CD8-positive, alpha-beta memory T cell (primary cell): ENCODE results near the gene DNAJC8. TPM values are rescaled to one million over a fixed set of nuclear protein-coding genes. Genes with fewer than 3 reads are reported as not detected.

Experiments
- CTCF ChIA-PET: fragments of 350-600 bp; sonication (Branson Sonifier 250); formaldehyde crosslinking; loops from one replicate; lab custom pipeline; 2021; ENCODE audit warnings: antibody characterized with exemption; lab: Charles Lee
- POLR2A ChIA-PET: fragments of 350-600 bp; sonication (Branson Sonifier 250); formaldehyde crosslinking; loops from one replicate; lab custom pipeline; 2021; ENCODE audit warnings: antibody characterized with exemption; lab: Charles Lee
- DNase-seq, 5 donors: peaks; one replicate each; pipeline versions ENCODE4 v3.0.0 to v3.0.0-alpha.2; 2020 to 2022; ENCODE audit warnings: mixed read lengths in 1 of 5
- H3K27ac ChIP-seq: one replicate; pipeline ENCODE4 v1.7.0; 2013; ENCODE audit warnings: low read depth, mild to moderate bottlenecking, low read length, moderate library complexity
- H3K27me3 ChIP-seq: 2 replicates; pipeline ENCODE4 v1.7.0; 2013; ENCODE audit warnings: low read length, mild to moderate bottlenecking; ENCODE audit not compliant: insufficient read depth, poor library complexity, severe bottlenecking
- H3K36me3 ChIP-seq: 2 replicates; pipeline ENCODE4 v1.7.0; 2013; ENCODE audit warnings: mild to moderate bottlenecking, low read length, moderate library complexity; ENCODE audit not compliant: insufficient read depth
- H3K4me1 ChIP-seq: 2 replicates; pipeline ENCODE4 v1.7.0; 2013; ENCODE audit warnings: mild to moderate bottlenecking, low read length, moderate library complexity; ENCODE audit not compliant: insufficient read depth
- H3K4me3 ChIP-seq: 2 replicates; pipeline ENCODE4 v1.7.0; 2013; ENCODE audit warnings: mild to moderate bottlenecking, low read length
- H3K9me3 ChIP-seq: 2 replicates; pipeline ENCODE4 v1.7.0; 2013; ENCODE audit warnings: mild to moderate bottlenecking, low read length
- H3K27ac Mint-ChIP-seq, 8 donors: one replicate each; pipeline ENCODE4 v1.8.0; 2020 to 2021; ENCODE audit warnings: mixed read lengths in 8 of 8, mild to moderate bottlenecking in 6 of 8, inconsistent platforms in 3 of 8, moderate library complexity in 3 of 8
- H3K27me3 Mint-ChIP-seq, 2 donors: one replicate each; pipeline ENCODE4 v1.8.0; 2020 to 2021; ENCODE audit warnings: mixed read lengths in 2 of 2, mild to moderate bottlenecking in 1 of 2, moderate library complexity in 1 of 2
- H3K36me3 Mint-ChIP-seq, 3 donors: one replicate each; pipeline ENCODE4 v1.8.0; 2020 to 2021; ENCODE audit warnings: mixed read lengths in 3 of 3, inconsistent platforms in 1 of 3, mild to moderate bottlenecking in 1 of 3
- H3K4me1 Mint-ChIP-seq, 3 donors: one replicate each; pipeline ENCODE4 v1.8.0; 2020 to 2021; ENCODE audit warnings: mixed read lengths in 3 of 3, inconsistent platforms in 1 of 3, mild to moderate bottlenecking in 1 of 3
- H3K4me3 Mint-ChIP-seq, 7 donors: one replicate each; pipeline ENCODE4 v1.8.0; 2020 to 2021; ENCODE audit warnings: mixed read lengths in 7 of 7, mild to moderate bottlenecking in 6 of 7, moderate library complexity in 4 of 7, inconsistent platforms in 2 of 7
- H3K9me3 Mint-ChIP-seq, 5 donors: one replicate each; pipeline ENCODE4 v1.8.0; 2020 to 2022; ENCODE audit warnings: mixed read lengths in 5 of 5, mild to moderate bottlenecking in 3 of 5, moderate library complexity in 2 of 5, inconsistent platforms in 1 of 5
- polyA plus RNA-seq: library from polyadenylated mRNA; unstranded; fragments of 300-500 nt; fragmentation: Illumina TruSeq; gene quantifications from one replicate; pipeline ENCODE4 v1.2.3, GENCODE V29; 2021
- total RNA-seq, 2 experiments: library from RNA; stranded (reverse); gene quantifications; one replicate each; pipeline ENCODE4 v1.2.3, GENCODE V29; 2021

Gene DNAJC8
- total and polyA plus RNA-seq, 3 experiments from 2014 or later: 98.4 to 172 (median 104) TPM

GRCh38 chr1:28259934-28260802 is 27.3 kb upstream of the DNAJC8 start:
- Histone ChIP-seq H3K9me3 (no peaks in the 10 kb centered on the region), H3K27me3 (no peaks in the 10 kb centered on the region), H3K36me3 (no peaks in the 10 kb centered on the region), H3K27ac (peak overlapping the region; percentile 81), H3K4me3 (peak overlapping the region; percentile 84), H3K4me1 (peaks cover 49% of the 10 kb centered on the region)
- no peaks in the 10 kb centered on the region for H3K9me3 Mint-ChIP-seq
- DNase-seq: peak in 3 of 5 donors; percentile 6 to 56 (median 12)
- H3K36me3 Mint-ChIP-seq: peaks cover 0 to 1% (median 0%) of the 10 kb centered on the region in 3 donors
- ChIA-PET POLR2A (interaction anchor here (1.1 to 2.7 kb wide), 5 partner anchors 11 to 408 kb away, joined by 3 to 23 read pairs (median 6); partner anchors contain the start of gene MED18), CTCF (interaction anchor here (3.0 to 4.5 kb wide), 2 partner anchors 11 to 12 kb away, joined by 14 to 37 read pairs; no protein-coding TSS in a partner anchor)
- peak overlapping the region in 6 of 8 donors; percentile 18 to 74 (median 56) for H3K27ac Mint-ChIP-seq
- H3K27me3 Mint-ChIP-seq: peaks cover 0 to 1% of the 10 kb centered on the region in 2 donors
- H3K4me1 Mint-ChIP-seq: peaks cover 43 to 59% (median 54%) of the 10 kb centered on the region in 3 donors
- H3K4me3 Mint-ChIP-seq: peak overlapping the region; percentile 80 to 94 (median 84)

DNA sequence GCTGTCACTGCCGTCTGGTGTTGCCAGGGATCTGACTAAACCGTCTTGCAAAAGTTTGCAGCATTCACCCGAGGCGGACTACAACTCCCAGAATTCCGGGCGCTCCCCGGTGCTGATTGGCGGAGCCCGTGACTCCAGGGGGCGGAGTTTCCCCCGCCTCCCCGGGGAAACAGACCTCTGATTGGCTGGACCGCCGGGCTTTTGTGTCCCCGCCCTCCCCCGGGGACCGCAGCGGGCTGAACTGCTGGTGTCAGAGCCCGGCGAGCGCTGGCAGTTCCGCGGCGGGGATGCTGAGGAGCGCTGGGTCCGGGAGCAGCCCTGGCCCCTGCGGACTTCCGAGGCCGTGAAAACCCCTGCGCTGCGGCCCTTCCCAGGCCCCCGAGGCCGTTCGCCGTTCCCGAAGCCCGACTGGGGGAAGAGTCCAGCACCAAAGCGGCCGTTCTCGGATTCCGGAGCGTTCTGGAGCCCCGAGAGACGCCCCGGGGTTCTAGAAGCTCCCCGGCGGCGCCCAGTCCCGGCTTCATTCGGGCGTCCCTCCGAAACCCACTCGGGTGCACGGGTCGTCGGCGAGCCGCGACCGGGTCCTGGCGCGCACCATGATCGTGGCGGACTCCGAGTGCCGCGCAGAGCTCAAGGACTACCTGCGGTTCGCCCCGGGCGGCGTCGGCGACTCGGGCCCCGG is 26.6 kb upstream of the DNAJC8 start, which contains the start of gene SESN2:
Gene SESN2, plus strand, starts transcription at position 267 of the 682 bp plus-strand sequence. Its CDS starts 330 bp downstream, at position 597.
- no peaks in the 10 kb centered on the region for H3K9me3 ChIP-seq
- no peaks in the 10 kb centered on the region for H3K36me3 ChIP-seq
- peaks cover 44 to 56% (median 56%) of the 10 kb centered on the region in 3 donors for H3K4me1 Mint-ChIP-seq
- peaks cover 0 to 1% (median 0%) of the 10 kb centered on the region in 3 donors for H3K36me3 Mint-ChIP-seq
- no peaks in the 10 kb centered on the region for H3K27me3 ChIP-seq
- ChIA-PET CTCF (interaction anchor here (4.5 kb wide), 1 partner anchor 11 kb away, joined by 37 read pairs; no protein-coding TSS in a partner anchor), POLR2A (interaction anchor here (0.6 to 2.7 kb wide), 5 partner anchors 11 to 696 kb away, joined by 3 to 23 read pairs (median 6); partner anchors contain the start of gene MED18)
- H3K27ac ChIP-seq: peak within 1 kb of the TSS; percentile 81
- peak within 1 kb of the TSS; percentile 84 for H3K4me3 ChIP-seq
- DNase-seq: peak; percentile 98 to 99 (median 99)
- H3K27me3 Mint-ChIP-seq: peaks cover 0 to 1% of the 10 kb centered on the region in 2 donors
- H3K9me3 Mint-ChIP-seq: no peaks in the 10 kb centered on the region
- peaks cover 50% of the 10 kb centered on the region for H3K4me1 ChIP-seq
- peak within 1 kb of the TSS; percentile 80 to 88 (median 84) for H3K4me3 Mint-ChIP-seq
- H3K27ac Mint-ChIP-seq: peak within 1 kb of the TSS; percentile 19 to 85 (median 72)

- DNase-seq: no peak
- CTCF ChIA-PET: interaction anchor here (4.5 kb wide), 1 partner anchor 10 kb away, joined by 37 read pairs; no protein-coding TSS in a partner anchor
- peaks cover 0 to 1% (median 0%) of the 10 kb centered on the region in 3 donors for H3K36me3 Mint-ChIP-seq
- H3K4me3 Mint-ChIP-seq: peak overlapping the region; percentile 78 to 88 (median 84)
- peaks cover 0 to 1% of the 10 kb centered on the region in 2 donors for H3K27me3 Mint-ChIP-seq
- POLR2A ChIA-PET: interaction anchor here (0.6 to 2.7 kb wide), 9 partner anchors 10 to 855 kb away, joined by 3 to 23 read pairs (median 5); partner anchors contain the start of gene MED18
- Histone ChIP-seq H3K9me3 (no peaks in the 10 kb centered on the region), H3K36me3 (no peaks in the 10 kb centered on the region), H3K27me3 (no peaks in the 10 kb centered on the region), H3K4me3 (peak overlapping the region; percentile 26), H3K27ac (peak overlapping the region; percentile 58), H3K4me1 (peaks cover 50% of the 10 kb centered on the region)
- H3K4me1 Mint-ChIP-seq: peaks cover 44 to 56% (median 56%) of the 10 kb centered on the region in 3 donors
- peak overlapping the region; percentile 6 to 85 (median 64) for H3K27ac Mint-ChIP-seq
- no peaks in the 10 kb centered on the region for H3K9me3 Mint-ChIP-seq
These were observed 25.9 kb upstream of the DNAJC8 start for GRCh38 chr1:28258628-28259251.

- Mint-ChIP-seq H3K27ac (peak overlapping the region in 3 of 8 donors; percentile 38 to 85 (median 54)), H3K9me3 (no peaks in the 10 kb centered on the region), H3K4me3 (peak overlapping the region in 5 of 7 donors; percentile 65 to 87 (median 78)), H3K36me3 (peaks cover 0 to 1% (median 0%) of the 10 kb centered on the region in 3 donors), H3K4me1 (peaks cover 40 to 52% (median 49%) of the 10 kb centered on the region in 3 donors), H3K27me3 (peaks cover 0 to 1% of the 10 kb centered on the region in 2 donors)
- H3K4me1 ChIP-seq: peaks cover 50% of the 10 kb centered on the region
- H3K27me3 ChIP-seq: no peaks in the 10 kb centered on the region
- ChIA-PET POLR2A (interaction anchor here (1.1 to 2.7 kb wide), 2 partner anchors 9 to 248 kb away, joined by 3 to 23 read pairs; no protein-coding TSS in a partner anchor), CTCF (interaction anchor here (4.5 kb wide), 1 partner anchor 9 kb away, joined by 37 read pairs; no protein-coding TSS in a partner anchor)
- DNase-seq: no peak
- H3K27ac ChIP-seq: no peak overlapping the region
- no peaks in the 10 kb centered on the region for H3K9me3 ChIP-seq
- H3K36me3 ChIP-seq: no peaks in the 10 kb centered on the region
- H3K4me3 ChIP-seq: no peak overlapping the region
These were observed 24.9 kb upstream of the DNAJC8 start for GRCh38 chr1:28257736-28258135.

GRCh38 chr1:28256197-28256827 is 23.5 kb upstream of the DNAJC8 start:
- peak overlapping the region; percentile 2 to 97 (median 76) for H3K27ac Mint-ChIP-seq
- no peak overlapping the region for H3K27ac ChIP-seq
- peaks cover 47% of the 10 kb centered on the region for H3K4me1 ChIP-seq
- no peaks in the 10 kb centered on the region for H3K9me3 ChIP-seq
- CTCF ChIA-PET: interaction anchor here (0.8 to 4.5 kb wide), 4 partner anchors 8 to 154 kb away, joined by 3 to 37 read pairs (median 8); partner anchors contain the start of gene MED18
- H3K4me3 ChIP-seq: peak overlapping the region; percentile 45
- peak overlapping the region; percentile 24 to 83 (median 75) for H3K4me3 Mint-ChIP-seq
- H3K36me3 ChIP-seq: no peaks in the 10 kb centered on the region
- H3K9me3 Mint-ChIP-seq: no peaks in the 10 kb centered on the region
- DNase-seq: peak in 3 of 5 donors; percentile 15 to 76 (median 37)
- H3K36me3 Mint-ChIP-seq: peaks cover 0 to 1% (median 0%) of the 10 kb centered on the region in 3 donors
- POLR2A ChIA-PET: interaction anchor here (0.6 to 1.2 kb wide), 5 partner anchors 9 to 296 kb away, joined by 3 to 9 read pairs (median 7); partner anchors contain the start of genes ATP5IF1 and MED18
- H3K27me3 ChIP-seq: no peaks in the 10 kb centered on the region
- peaks cover 37 to 48% (median 47%) of the 10 kb centered on the region in 3 donors for H3K4me1 Mint-ChIP-seq
- peaks cover 0 to 1% of the 10 kb centered on the region in 2 donors for H3K27me3 Mint-ChIP-seq

DNA sequence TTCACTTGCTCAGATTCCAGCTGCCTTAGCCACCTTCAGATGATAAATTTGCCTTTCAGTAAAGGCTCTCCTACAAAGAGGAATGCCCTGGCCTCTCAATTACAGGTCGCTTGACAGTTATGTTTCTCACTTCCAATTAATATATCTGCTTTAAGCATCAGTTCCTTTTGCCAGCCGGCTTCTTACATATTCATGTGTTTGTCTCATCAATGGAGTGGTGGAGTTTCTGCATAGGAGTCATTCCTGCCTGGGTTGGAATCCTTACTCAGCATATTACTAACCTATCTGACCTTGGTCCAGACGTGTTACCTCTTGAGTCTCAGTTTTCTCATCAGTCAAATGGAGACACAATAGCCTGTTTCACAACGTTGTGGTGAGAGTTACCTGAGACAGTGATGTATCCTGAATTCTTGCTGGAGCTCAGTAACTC is 17.1 kb upstream of the DNAJC8 start:
- Histone ChIP-seq H3K36me3 (no peaks in the 10 kb centered on the region), H3K27me3 (no peaks in the 10 kb centered on the region), H3K4me1 (peaks cover 39% of the 10 kb centered on the region), H3K9me3 (no peaks in the 10 kb centered on the region), H3K27ac (peak overlapping the region; percentile 28), H3K4me3 (no peak overlapping the region)
- no peak overlapping the region for H3K4me3 Mint-ChIP-seq
- H3K36me3 Mint-ChIP-seq: peaks cover 0 to 2% (median 0%) of the 10 kb centered on the region in 3 donors
- H3K27ac Mint-ChIP-seq: peak overlapping the region in 2 of 8 donors; percentile 37 to 99
- CTCF ChIA-PET: interaction anchor here (1.1 to 3.0 kb wide), 11 partner anchors 8 to 628 kb away, joined by 3 to 37 read pairs (median 4); partner anchors contain the start of genes DNAJC8, EYA3 and SESN2
- DNase-seq: no peak
- POLR2A ChIA-PET: interaction anchor here (0.5 to 3.5 kb wide), 4 partner anchors 9 to 394 kb away, joined by 3 to 23 read pairs (median 13); partner anchors contain the start of genes MED18, RCC1 and SESN2
- no peaks in the 10 kb centered on the region for H3K9me3 Mint-ChIP-seq
- no peaks in the 10 kb centered on the region for H3K27me3 Mint-ChIP-seq
- H3K4me1 Mint-ChIP-seq: peaks cover 30 to 39% (median 38%) of the 10 kb centered on the region in 3 donors
